HepG2 (cell line): ENCODE data around the gene ASTN1. TPM values are rescaled to one million over a fixed set of nuclear protein-coding genes. Genes with fewer than 3 reads are reported as not detected.

Source experiments
- ATAC-seq: fragments of 200-7000 bp; cut with Tn5 transposase; 3 replicates; pipeline ENCODE4 v1.9.1; 2020; ENCODE audit warnings: mild to moderate bottlenecking, moderate library complexity
- BruUV-seq: library from RNA; stranded (reverse); fragments of 400-500 nt; replicated peaks from 2 replicates; lab custom pipeline; 2021; lab: Mats Ljungman, UMichigan
- CTCF ChIA-PET: fragments of 300-600 bp; formaldehyde crosslinking; extraction: SDS; loops from one replicate; lab custom pipeline; 2021; ENCODE audit warnings: low total read pairs, inconsistent platforms, low intra/inter-chr PET ratio; lab: Yijun Ruan, JAX
- POLR2A ChIA-PET: fragments of 350-600 bp; sonication (Branson Sonifier 250); formaldehyde crosslinking; loops from one replicate; lab custom pipeline; 2020; ENCODE audit warnings: antibody characterized with exemption, inconsistent platforms; lab: Yijun Ruan, JAX
- DNase-seq: peaks from one replicate; pipeline ENCODE4 v3.0.0-alpha.2; 2015; ENCODE audit warnings: low spot score
- FAIRE-seq: peaks from 3 replicates; lab custom pipeline; 2011; peaks lifted over from hg19 to GRCh38; lab: Jason Lieb, UNC
- H2AFZ ChIP-seq: one replicate; pipeline ENCODE4 v1.6.1; 2011; ENCODE audit warnings: low read length, inconsistent platforms
- H3K27ac ChIP-seq: fragments of 300-600 bp; 3 replicates; pipeline ENCODE4 v1.8.0; 2011; ENCODE audit warnings: mixed run types, mild to moderate bottlenecking, mixed read lengths, low read length, inconsistent platforms; ENCODE audit not compliant: insufficient read depth; ENCODE audit errors: extremely low read length
- H3K27me3 ChIP-seq, 2 experiments: fragments of 200-600 bp in 1 of 2; 2 replicates in 1 of 2; 3 replicates in 1 of 2; pipeline versions ENCODE4 v1.6.0 to v1.8.0; 2011; ENCODE audit warnings: low read length in 2 of 2, mild to moderate bottlenecking in 2 of 2, moderate library complexity in 2 of 2, inconsistent platforms in 1 of 2; ENCODE audit not compliant: insufficient read depth in 2 of 2, control insufficient read depth in 1 of 2
- H3K36me3 ChIP-seq, 2 experiments: fragments of 200-600 bp in 1 of 2; replicated peaks in 1 of 2; 2 replicates in 1 of 2; 3 replicates in 1 of 2; pipeline versions ENCODE4 v1.5.1 to v1.8.0; 2011; ENCODE audit warnings: low read length in 2 of 2, inconsistent platforms in 1 of 2; ENCODE audit not compliant: insufficient read depth in 2 of 2, control insufficient read depth in 1 of 2
- H3K4me1 ChIP-seq: 2 replicates; pipeline ENCODE4 v1.5.1; 2012; ENCODE audit warnings: low read length, inconsistent platforms; ENCODE audit not compliant: insufficient read depth
- H3K4me2 ChIP-seq: 2 replicates; pipeline ENCODE4 v1.6.0; 2011; ENCODE audit warnings: low read depth, low read length, inconsistent platforms
- H3K4me3 ChIP-seq, 3 experiments: fragments of 200-600 bp in 1 of 3; sonication (generic), shearing (Covaris generic) in 1 of 3; replicated peaks in 1 of 3; 2 replicates each; pipeline ENCODE4 v1.5.1; 2011 to 2016; ENCODE audit warnings: low read length in 3 of 3, inconsistent platforms in 2 of 3, low read depth in 2 of 3, mild to moderate bottlenecking in 2 of 3, control low read depth in 1 of 3, mixed read lengths in 1 of 3; ENCODE audit not compliant: insufficient read depth in 1 of 3
- H3K79me2 ChIP-seq: one replicate; pipeline ENCODE4 v1.6.1; 2011; ENCODE audit warnings: low read length, inconsistent platforms; ENCODE audit not compliant: insufficient read depth
- H3K9ac ChIP-seq: 2 replicates; pipeline ENCODE4 v1.6.0; 2011; ENCODE audit warnings: mild to moderate bottlenecking, low read depth, low read length, inconsistent platforms; ENCODE audit not compliant: insufficient read depth
- H3K9me3 ChIP-seq: 2 replicates; pipeline ENCODE4 v1.5.1; 2012; ENCODE audit warnings: mild to moderate bottlenecking, low read length
- H4K20me1 ChIP-seq: 2 replicates; pipeline ENCODE4 v1.6.0; 2011; ENCODE audit warnings: inconsistent platforms, mild to moderate bottlenecking, low read length, moderate library complexity; ENCODE audit not compliant: insufficient read depth
- AGO2 ChIP-seq: fragments of 200-400 bp; formaldehyde crosslinking; optimal IDR thresholded peaks from 2 replicates; pipeline ENCODE3; 2017; ENCODE audit warnings: mild to moderate bottlenecking, low read depth, low read length, moderate library complexity
- KAT7 ChIP-seq: IDR thresholded peaks from 2 replicates; pipeline ENCODE4 v1.6.1; 2018; ENCODE audit warnings: borderline replicate concordance, missing compliant biosample characterization
- NKX3-1 ChIP-seq: sonication (generic); formaldehyde crosslinking; IDR thresholded peaks from 2 replicates; pipeline ENCODE4 v1.5.0; 2020; ENCODE audit warnings: missing genetic modification reagents
- PHF8 ChIP-seq: sonication (generic); formaldehyde crosslinking; IDR thresholded peaks from 2 replicates; pipeline ENCODE4 v1.5.0; 2020; ENCODE audit warnings: missing genetic modification reagents
- RBFOX2 ChIP-seq: fragments of 200-400 bp; formaldehyde crosslinking; IDR thresholded peaks from 2 replicates; pipeline ENCODE4 v1.6.1; 2017; ENCODE audit warnings: low read depth, mild to moderate bottlenecking, low read length
- SMAD1 ChIP-seq: sonication (generic); formaldehyde crosslinking; IDR thresholded peaks from 2 replicates; pipeline ENCODE4 v1.4.0; 2020; ENCODE audit warnings: missing genetic modification reagents, low read depth, mild to moderate bottlenecking, borderline replicate concordance
- SMYD3 ChIP-seq: sonication (generic); formaldehyde crosslinking; IDR thresholded peaks from 2 replicates; pipeline ENCODE4 v1.8.1; 2023; ENCODE audit warnings: mild to moderate bottlenecking, missing genetic modification reagents
- TSC22D2 ChIP-seq: sonication (generic); formaldehyde crosslinking; IDR thresholded peaks from 2 replicates; pipeline ENCODE4 v1.5.1; 2020; ENCODE audit warnings: missing genetic modification reagents, mild to moderate bottlenecking, borderline replicate concordance
- ZNF34 ChIP-seq: sonication (generic); formaldehyde crosslinking; IDR thresholded peaks from 2 replicates; pipeline ENCODE4 v1.4.0; 2020; ENCODE audit warnings: mild to moderate bottlenecking, missing genetic modification reagents, borderline replicate concordance
- ZNF546 ChIP-seq: sonication (generic); formaldehyde crosslinking; conservative IDR thresholded peaks from 2 replicates; pipeline ENCODE4 v1.8.1; 2023; ENCODE audit warnings: mild to moderate bottlenecking, missing genetic modification reagents
- ZNF558 ChIP-seq: sonication (generic); formaldehyde crosslinking; IDR thresholded peaks from 2 replicates; pipeline ENCODE4 v1.9.0; 2022; ENCODE audit warnings: mild to moderate bottlenecking, missing genetic modification reagents, borderline replicate concordance
- WGBS: methylation state at CpG from one replicate; pipeline ENCODE4 v1.1.6; 2017; ENCODE audit warnings: low lambda C conversion rate; 5-methylcytosine and 5-hydroxymethylcytosine counted together
- in situ Hi-C: cut with HindIII; loops from 2 replicates; pipeline ENCODE4 v1.10.0; 2017; ENCODE audit warnings: low pct_unique_long_range_greater_than_20kb; ENCODE audit not compliant: extremely low pct_ligation_motif_present
- intact Hi-C: fragments of 100-400 bp; cut with micrococcal nuclease; formaldehyde crosslinking; loops from one replicate; pipeline ENCODE4 v1.10.0; 2022; ENCODE audit not compliant: unreplicated experiment
- polyA plus RNA-seq, 8 experiments: library from polyadenylated mRNA; depleted of rRNA in 3 of 8; stranded (reverse) in 7 of 8; unstranded in 1 of 8; fragments of >200 nt; fragmentation: Illumina TruSeq in 4 of 8; extraction: Trizol in 4 of 8; gene quantifications; 2 replicates each; pipeline versions ENCODE4 v1.2.1 to v1.2.3, GENCODE V29; 2011 to 2016; ENCODE audit warnings: low read depth in 4 of 8, missing spikeins in 1 of 8, mixed read lengths in 1 of 8; ENCODE audit not compliant: insufficient read depth in 1 of 8
- total RNA-seq, 5 experiments: library from RNA; depleted of rRNA; stranded (reverse); fragments of >200 nt; fragmentation: Illumina TruSeq; extraction: Trizol; gene quantifications; 2 replicates each; pipeline ENCODE4 v1.2.3, GENCODE V29; 2016; ENCODE audit warnings: low read depth in 1 of 5
- TF ChIP-seq, protein P1 (sequence below): sonication (generic); formaldehyde crosslinking; IDR thresholded peaks from 2 replicates; pipeline ENCODE4 v1.5.0; 2020; ENCODE audit warnings: missing genetic modification reagents, mild to moderate bottlenecking, borderline replicate concordance
- TF ChIP-seq, protein P2 (sequence below): IDR thresholded peaks from 2 replicates; pipeline ENCODE4 v1.6.1; 2016
- TF ChIP-seq, protein P3 (sequence below): sonication (generic); formaldehyde crosslinking; IDR thresholded peaks from 2 replicates; pipeline ENCODE4 v1.5.1; 2020; ENCODE audit warnings: missing genetic modification reagents, mild to moderate bottlenecking, borderline replicate concordance
- TF ChIP-seq, protein P4 (sequence below): sonication (generic); formaldehyde crosslinking; IDR thresholded peaks from 2 replicates; pipeline ENCODE4 v1.9.0; 2021; ENCODE audit warnings: missing genetic modification reagents, borderline replicate concordance
- TF ChIP-seq, protein P5 (sequence below): sonication (generic); formaldehyde crosslinking; IDR thresholded peaks from 2 replicates; pipeline ENCODE4 v1.4.0; 2020; ENCODE audit warnings: missing genetic modification reagents

Gene ASTN1
- total and polyA plus RNA-seq, 2 of the 13 experiments (the other 11 are each of a cell fraction or from before 2014, with no cell fraction given), result not detected

DNA sequence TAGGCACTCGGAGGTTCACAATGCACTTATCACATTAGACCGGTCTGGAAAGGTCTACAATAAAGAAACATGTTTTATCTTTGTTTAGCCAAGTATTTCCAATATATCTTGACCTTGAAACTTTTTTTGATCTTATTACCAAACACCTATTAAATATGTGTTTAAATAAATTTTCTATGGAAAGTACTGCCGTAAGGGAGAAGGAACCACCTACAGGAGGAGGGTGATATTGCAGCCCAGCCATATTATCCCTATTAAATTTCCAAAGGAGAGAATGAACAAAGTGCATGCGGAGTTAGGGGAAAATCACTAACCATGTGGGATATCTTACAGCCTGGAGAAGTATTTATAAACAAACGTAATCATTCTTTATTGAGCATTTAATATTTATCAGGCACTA lies 20.7 kb upstream of the ASTN1 start:
- POLR2A ChIA-PET, result no interaction called here
- TF ChIP-seq ZNF558 (CRISPR knock-in tag) (no peak), SMAD1 (CRISPR knock-in tag) (no peak), NKX3-1 (CRISPR knock-in tag) (no peak), PHF8 (CRISPR knock-in tag) (no peak), ZNF546 (CRISPR knock-in tag) (no peak), KAT7 (no peak), SMYD3 (CRISPR knock-in tag) (no peak), TSC22D2 (CRISPR knock-in tag) (no peak), AGO2 (no peak), RBFOX2 (no peak), ZNF34 (no peak)
- TF ChIP-seq, protein P1, sequence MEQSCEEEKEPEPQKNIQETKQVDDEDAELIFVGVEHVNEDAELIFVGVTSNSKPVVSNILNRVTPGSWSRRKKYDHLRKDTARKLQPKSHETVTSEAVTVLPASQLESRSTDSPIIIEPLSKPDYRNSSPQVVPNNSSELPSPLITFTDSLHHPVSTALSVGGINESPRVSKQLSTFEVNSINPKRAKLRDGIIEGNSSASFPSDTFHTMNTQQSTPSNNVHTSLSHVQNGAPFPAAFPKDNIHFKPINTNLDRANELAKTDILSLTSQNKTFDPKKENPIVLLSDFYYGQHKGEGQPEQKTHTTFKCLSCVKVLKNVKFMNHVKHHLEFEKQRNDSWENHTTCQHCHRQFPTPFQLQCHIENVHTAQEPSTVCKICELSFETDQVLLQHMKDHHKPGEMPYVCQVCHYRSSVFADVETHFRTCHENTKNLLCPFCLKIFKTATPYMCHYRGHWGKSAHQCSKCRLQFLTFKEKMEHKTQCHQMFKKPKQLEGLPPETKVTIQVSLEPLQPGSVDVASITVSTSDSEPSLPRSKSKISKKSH (CRISPR knock-in tag), result no peak
- TF ChIP-seq, protein P2, sequence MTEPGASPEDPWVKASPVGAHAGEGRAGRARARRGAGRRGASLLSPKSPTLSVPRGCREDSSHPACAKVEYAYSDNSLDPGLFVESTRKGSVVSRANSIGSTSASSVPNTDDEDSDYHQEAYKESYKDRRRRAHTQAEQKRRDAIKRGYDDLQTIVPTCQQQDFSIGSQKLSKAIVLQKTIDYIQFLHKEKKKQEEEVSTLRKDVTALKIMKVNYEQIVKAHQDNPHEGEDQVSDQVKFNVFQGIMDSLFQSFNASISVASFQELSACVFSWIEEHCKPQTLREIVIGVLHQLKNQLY, result no peak
- TF ChIP-seq, protein P3, sequence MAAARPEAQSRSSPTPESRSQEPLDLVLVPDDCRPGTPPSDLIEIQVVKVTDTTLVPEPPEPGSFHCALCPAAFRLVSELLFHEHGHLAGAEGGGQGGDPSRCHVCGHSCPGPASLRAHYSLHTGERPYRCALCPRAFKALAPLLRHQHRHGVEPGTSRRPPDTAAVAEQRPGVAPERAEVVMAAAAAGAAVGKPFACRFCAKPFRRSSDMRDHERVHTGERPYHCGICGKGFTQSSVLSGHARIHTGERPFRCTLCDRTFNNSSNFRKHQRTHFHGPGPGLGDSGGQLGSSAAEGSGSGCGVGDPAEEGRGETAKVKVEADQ (CRISPR knock-in tag), result no peak
- TF ChIP-seq, protein P4, sequence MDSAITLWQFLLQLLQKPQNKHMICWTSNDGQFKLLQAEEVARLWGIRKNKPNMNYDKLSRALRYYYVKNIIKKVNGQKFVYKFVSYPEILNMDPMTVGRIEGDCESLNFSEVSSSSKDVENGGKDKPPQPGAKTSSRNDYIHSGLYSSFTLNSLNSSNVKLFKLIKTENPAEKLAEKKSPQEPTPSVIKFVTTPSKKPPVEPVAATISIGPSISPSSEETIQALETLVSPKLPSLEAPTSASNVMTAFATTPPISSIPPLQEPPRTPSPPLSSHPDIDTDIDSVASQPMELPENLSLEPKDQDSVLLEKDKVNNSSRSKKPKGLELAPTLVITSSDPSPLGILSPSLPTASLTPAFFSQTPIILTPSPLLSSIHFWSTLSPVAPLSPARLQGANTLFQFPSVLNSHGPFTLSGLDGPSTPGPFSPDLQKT (CRISPR knock-in tag), result no peak
- TF ChIP-seq, protein P5, sequence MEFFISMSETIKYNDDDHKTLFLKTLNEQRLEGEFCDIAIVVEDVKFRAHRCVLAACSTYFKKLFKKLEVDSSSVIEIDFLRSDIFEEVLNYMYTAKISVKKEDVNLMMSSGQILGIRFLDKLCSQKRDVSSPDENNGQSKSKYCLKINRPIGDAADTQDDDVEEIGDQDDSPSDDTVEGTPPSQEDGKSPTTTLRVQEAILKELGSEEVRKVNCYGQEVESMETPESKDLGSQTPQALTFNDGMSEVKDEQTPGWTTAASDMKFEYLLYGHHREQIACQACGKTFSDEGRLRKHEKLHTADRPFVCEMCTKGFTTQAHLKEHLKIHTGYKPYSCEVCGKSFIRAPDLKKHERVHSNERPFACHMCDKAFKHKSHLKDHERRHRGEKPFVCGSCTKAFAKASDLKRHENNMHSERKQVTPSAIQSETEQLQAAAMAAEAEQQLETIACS (CRISPR knock-in tag), result no peak
- TF ChIP-seq, all 625 proteins: peak for 0
- no peak for ATAC-seq
- Histone ChIP-seq H3K9me3 (0 out of 2 replicates have a peak, but pooled peaks cover 5% of the 10 kb centered on the region), H3K4me1 (0 out of 2 replicates have a peak, but pooled peaks cover 8% of the 10 kb centered on the region), H3K4me3 (no peak overlapping the region), H3K9ac (no peak overlapping the region), H4K20me1 (no peaks in the 10 kb centered on the region), H3K4me2 (no peak overlapping the region), H3K36me3 (no peaks in the 10 kb centered on the region), H3K27me3 (peaks cover 3 to 12% of the 10 kb centered on the region in 2 experiments; a peak in 3 of 5 replicates), H2AFZ (no peak overlapping the region), H3K79me2 (no peaks in the 10 kb centered on the region), H3K27ac (no peak overlapping the region)
- no peak for DNase-seq
- FAIRE-seq, result no peak
- BruUV-seq, result no TSS peak
- 19% methylated on average over 5 of the region's 5 CpGs for WGBS
- CTCF ChIA-PET, result no interaction called here
- intact Hi-C loops, result no loop called here
- in situ Hi-C loops, result no loop called here
